HG03457 (cell line): ENCODE measurements around the gene MCUB.
"Not testable (repeated sequence)": the region's sequence is repeated elsewhere in the genome, so short reads cannot be mapped to it uniquely, and the experiment has no call there.

Source experiments
- ATAC-seq: cut with Tn5 transposase; IDR thresholded peaks from one replicate; pipeline ENCODE4 v1.9.1; 2021; ENCODE audit warnings: moderate number of reproducible peaks; ENCODE audit not compliant: unreplicated experiment

MCUB gene

GRCh38 chr4:109578846-109579245 lies 18.8 kb downstream of the MCUB start:
- ATAC-seq: no peak

- ATAC-seq: not testable (repeated sequence)
These were observed 20.0 kb downstream of the MCUB start for GRCh38 chr4:109579997-109580396.

GRCh38 chr4:109588176-109588575 lies 28.1 kb downstream of the MCUB start:
- ATAC-seq: peak; percentile 99

GRCh38 chr4:109589119-109589518 lies 29.1 kb downstream of the MCUB start:
- no peak for ATAC-seq

GRCh38 chr4:109589605-109590004 lies 29.6 kb downstream of the MCUB start:
- no peak for ATAC-seq

GRCh38 chr4:109590905-109591304 lies 30.9 kb downstream of the MCUB start:
- ATAC-seq: no peak

- ATAC-seq: no peak
These were observed 32.3 kb downstream of the MCUB start for GRCh38 chr4:109592367-109592766.

- ATAC-seq: not testable (repeated sequence)
These were observed 35.1 kb downstream of the MCUB start for GRCh38 chr4:109595123-109595522.

GRCh38 chr4:109596420-109597085 lies 36.5 kb downstream of the MCUB start:
- ATAC-seq: not testable (repeated sequence)

GRCh38 chr4:109599046-109599652 lies 39.1 kb downstream of the MCUB start:
- ATAC-seq: no peak

GRCh38 chr4:109600431-109600830 lies 40.4 kb downstream of the MCUB start:
- ATAC-seq: no peak

GRCh38 chr4:109601336-109601735 lies 41.3 kb downstream of the MCUB start:
- ATAC-seq: no peak

GRCh38 chr4:109607976-109608375 lies 47.9 kb downstream of the MCUB start:
- no peak for ATAC-seq

GRCh38 chr4:109608879-109609278 lies 48.8 kb downstream of the MCUB start:
- ATAC-seq: no peak

- no peak for ATAC-seq
These were observed 49.4 kb downstream of the MCUB start for GRCh38 chr4:109609431-109609830.

- no peak for ATAC-seq
These were observed 50.4 kb downstream of the MCUB start for GRCh38 chr4:109610489-109610888.

GRCh38 chr4:109611045-109611646 lies 51.1 kb downstream of the MCUB start:
- ATAC-seq: no peak

GRCh38 chr4:109614015-109614414 lies 54.0 kb downstream of the MCUB start:
- no peak for ATAC-seq

- no peak for ATAC-seq
These were observed 54.4 kb downstream of the MCUB start for GRCh38 chr4:109614466-109614865.

- ATAC-seq: no peak
These were observed 55.7 kb downstream of the MCUB start for GRCh38 chr4:109615742-109616141.

- ATAC-seq: no peak
These were observed 56.2 kb downstream of the MCUB start for GRCh38 chr4:109616243-109616642.

- no peak for ATAC-seq
These were observed 62.6 kb downstream of the MCUB start for GRCh38 chr4:109622626-109623025.
